ENCODE measurements around the gene SIPA1L3.

SIPA1L3 gene

DNA sequence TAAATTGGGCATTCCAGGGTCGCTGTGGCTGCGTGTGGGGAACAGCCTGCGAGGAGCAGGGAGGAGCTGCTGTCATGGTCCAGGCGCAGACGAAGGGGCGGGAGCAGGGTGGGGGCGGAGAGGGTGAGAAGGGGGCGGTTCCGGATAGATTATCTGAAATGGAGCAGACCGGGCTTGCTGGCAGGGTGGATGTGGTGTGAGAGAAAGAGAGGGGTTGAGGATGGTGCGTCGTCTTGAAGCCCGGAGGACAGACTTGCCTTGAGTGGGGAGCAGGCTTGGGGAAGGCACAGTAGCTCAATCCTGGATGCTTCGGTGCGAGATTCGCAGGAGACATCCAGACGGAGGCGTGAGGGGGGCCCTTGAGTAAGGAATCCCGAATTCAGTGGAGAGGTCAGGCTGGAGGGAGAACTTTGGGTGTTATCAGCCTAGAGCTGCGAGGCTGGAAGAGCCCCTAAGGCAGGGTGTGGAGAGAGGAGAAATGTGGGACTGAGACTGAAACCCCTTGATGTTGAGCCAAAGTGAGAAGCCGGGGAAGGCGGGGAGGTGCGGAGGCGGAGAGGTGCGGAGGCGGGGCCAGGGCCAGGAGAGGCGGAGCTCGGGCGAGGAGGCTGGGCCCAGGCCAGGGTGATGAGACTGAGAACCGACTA, 276.4 kb downstream of the SIPA1L3 start:
- no peak overlapping the region for H3K4me3 ChIP-seq (ENCODE audit: control insufficient read depth, low read depth, low read length)
- no peak for DNase-seq (ENCODE audit: low read depth)
- TF ChIP-seq, protein P1, sequence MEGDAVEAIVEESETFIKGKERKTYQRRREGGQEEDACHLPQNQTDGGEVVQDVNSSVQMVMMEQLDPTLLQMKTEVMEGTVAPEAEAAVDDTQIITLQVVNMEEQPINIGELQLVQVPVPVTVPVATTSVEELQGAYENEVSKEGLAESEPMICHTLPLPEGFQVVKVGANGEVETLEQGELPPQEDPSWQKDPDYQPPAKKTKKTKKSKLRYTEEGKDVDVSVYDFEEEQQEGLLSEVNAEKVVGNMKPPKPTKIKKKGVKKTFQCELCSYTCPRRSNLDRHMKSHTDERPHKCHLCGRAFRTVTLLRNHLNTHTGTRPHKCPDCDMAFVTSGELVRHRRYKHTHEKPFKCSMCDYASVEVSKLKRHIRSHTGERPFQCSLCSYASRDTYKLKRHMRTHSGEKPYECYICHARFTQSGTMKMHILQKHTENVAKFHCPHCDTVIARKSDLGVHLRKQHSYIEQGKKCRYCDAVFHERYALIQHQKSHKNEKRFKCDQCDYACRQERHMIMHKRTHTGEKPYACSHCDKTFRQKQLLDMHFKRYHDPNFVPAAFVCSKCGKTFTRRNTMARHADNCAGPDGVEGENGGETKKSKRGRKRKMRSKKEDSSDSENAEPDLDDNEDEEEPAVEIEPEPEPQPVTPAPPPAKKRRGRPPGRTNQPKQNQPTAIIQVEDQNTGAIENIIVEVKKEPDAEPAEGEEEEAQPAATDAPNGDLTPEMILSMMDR (IDR thresholded peaks at IDR 0.05; ENCODE audit: control insufficient read depth, insufficient read depth, low read depth, low read length, missing control alignments), result no peak

DNA sequence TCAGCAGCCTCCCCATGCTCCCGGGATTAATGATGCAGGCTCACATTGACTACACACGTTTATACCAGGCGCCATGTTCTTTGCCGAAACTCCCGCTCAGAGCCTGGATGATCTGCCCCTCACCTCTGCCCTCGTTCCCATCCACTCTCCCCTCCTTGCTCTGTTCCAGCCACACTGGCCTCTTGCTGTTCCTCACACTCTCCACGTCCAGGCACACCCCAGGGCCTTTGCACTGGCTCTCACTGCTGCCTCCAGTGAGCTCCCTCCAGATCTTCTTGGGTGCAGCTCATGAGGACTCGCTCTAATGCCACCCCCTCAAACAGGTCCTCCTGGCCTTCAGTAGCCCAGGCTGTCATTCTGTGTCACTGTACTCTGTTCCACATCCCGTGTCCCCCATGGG, 277.8 kb downstream of the SIPA1L3 start:
- H3K4me3 ChIP-seq (ENCODE audit: control insufficient read depth, low read depth, low read length), result no peak overlapping the region
- TF ChIP-seq, protein P1 (IDR thresholded peaks at IDR 0.05; ENCODE audit: control insufficient read depth, insufficient read depth, low read depth, low read length, missing control alignments), result no peak
- no peak for DNase-seq (ENCODE audit: low read depth)

DNA sequence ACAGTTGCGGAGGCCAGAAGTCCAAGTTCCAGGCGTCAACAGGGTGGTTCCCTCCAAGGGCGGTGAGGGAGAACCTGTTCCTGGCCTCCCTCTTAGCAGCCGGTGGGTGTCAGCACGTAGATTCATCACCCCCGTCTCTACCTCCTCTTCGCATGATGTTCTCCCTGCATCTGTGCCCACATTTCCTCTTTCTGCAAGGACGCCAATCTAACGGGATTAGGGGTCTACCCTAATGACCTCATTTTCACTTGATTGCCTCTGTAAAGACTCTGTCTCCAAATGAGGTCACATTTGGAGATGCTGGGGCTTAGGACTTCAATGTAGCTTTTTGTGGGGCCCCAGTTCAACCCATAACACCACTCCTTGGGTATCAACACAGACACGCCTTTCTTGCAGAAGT, 278.6 kb downstream of the SIPA1L3 start:
- no peak for DNase-seq (ENCODE audit: low read depth)
- no peak overlapping the region for H3K4me3 ChIP-seq (ENCODE audit: control insufficient read depth, low read depth, low read length)
- TF ChIP-seq, protein P1 (IDR thresholded peaks at IDR 0.05; ENCODE audit: control insufficient read depth, insufficient read depth, low read depth, low read length, missing control alignments), result no peak

DNA sequence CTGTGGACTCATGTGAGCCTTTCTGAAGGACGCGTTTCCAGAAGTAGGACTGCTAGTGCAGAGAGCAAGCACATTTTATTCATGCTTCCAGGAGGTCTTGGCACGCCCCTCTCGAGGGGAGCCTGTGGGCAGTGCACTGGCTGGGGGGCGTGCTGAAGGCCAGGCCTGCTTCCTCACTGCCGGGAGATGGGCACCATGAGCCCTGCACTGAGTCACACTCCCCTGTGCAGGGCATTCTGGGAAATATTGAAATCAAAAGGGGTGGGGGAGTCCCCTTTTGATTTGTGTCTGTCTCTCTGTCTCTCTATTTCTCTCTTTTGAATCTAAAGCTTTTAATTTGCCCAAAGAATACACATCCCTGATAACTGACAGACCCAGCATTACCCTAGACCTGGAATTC, 283.1 kb downstream of the SIPA1L3 start:
- no peak overlapping the region for H3K4me3 ChIP-seq (ENCODE audit: control insufficient read depth, low read depth, low read length)
- TF ChIP-seq, protein P1 (IDR thresholded peaks at IDR 0.05; ENCODE audit: control insufficient read depth, insufficient read depth, low read depth, low read length, missing control alignments), result no peak
- DNase-seq (ENCODE audit: low read depth), result no peak

DNA sequence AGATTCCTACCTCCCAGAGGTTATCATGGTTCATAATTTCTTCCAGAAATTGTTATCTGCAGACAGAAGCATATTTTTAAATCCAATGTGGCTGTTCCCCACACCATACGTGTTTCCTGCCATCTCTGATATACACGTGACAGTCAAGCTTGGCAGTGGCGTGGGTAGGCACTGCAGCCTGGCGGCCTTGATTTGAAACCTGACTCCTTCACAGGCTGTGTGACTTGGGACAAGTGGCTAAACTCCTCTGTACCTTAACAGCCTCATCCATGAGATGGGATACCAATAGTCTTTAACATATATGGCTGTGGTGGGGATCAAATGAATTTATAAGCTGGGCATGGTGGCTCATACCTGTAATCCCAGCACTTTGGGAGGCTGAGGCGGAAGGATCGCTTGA, 283.8 kb downstream of the SIPA1L3 start:
- DNase-seq (ENCODE audit: low read depth), result no peak
- TF ChIP-seq, protein P1 (IDR thresholded peaks at IDR 0.05; ENCODE audit: control insufficient read depth, insufficient read depth, low read depth, low read length, missing control alignments), result no peak
- H3K4me3 ChIP-seq (ENCODE audit: control insufficient read depth, low read depth, low read length), result no peak overlapping the region

DNA sequence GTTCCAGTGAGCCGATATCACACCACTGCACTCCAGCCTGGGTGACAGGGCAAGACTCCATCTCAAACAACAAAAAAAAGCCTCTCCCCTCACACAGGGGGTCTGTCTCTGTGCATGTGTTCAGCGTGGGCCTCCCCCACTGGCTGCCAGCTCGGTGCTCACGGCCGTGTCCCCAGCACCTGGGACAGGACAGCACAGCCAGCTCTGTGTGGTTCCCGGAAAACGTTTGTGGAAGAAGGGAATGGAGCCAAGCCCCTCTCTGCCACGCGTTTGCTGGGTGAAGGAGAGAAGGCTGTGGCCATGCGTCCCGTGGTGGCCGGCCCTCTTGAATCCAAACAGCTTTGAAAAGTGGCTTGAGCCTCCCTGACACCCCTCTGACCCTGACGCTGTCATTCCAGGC, 284.7 kb downstream of the SIPA1L3 start:
- no peak overlapping the region for H3K4me3 ChIP-seq (ENCODE audit: control insufficient read depth, low read depth, low read length)
- TF ChIP-seq, protein P1 (IDR thresholded peaks at IDR 0.05; ENCODE audit: control insufficient read depth, insufficient read depth, low read depth, low read length, missing control alignments), result no peak
- DNase-seq (ENCODE audit: low read depth), result no peak

All from AG09309 (cell line).